Heart left ventricle (tissue), 13 donors: ENCODE results near the gene DDIT4.

Experiments used
- POLR2A ChIP-seq, 2 donors: fragments of 450-650 bp; IDR thresholded peaks; one replicate each; pipeline ENCODE4 v1.6.1; 2017; ENCODE audit warnings: antibody characterized with exemption in 2 of 2, mild to moderate bottlenecking in 2 of 2, moderate library complexity in 2 of 2
- TF ChIP-seq, protein P1 (sequence below), 12 donors: fragments of 200-600 bp; sonication (generic) in 4 of 12; IDR thresholded peaks; one replicate each; pipeline versions ENCODE4 v1.5.0 to v1.8.0; 2018 to 2022; ENCODE audit warnings: antibody characterized with exemption in 12 of 12, mild to moderate bottlenecking in 5 of 12
- donor health status: ischemic (EF 13 %, LVEDD 7.1; RV severe dilation, severe dysfunction).
- donor health status: DM: no; HTN: yes; CAD: no.
- donor health status: DM: no; HTN: no; CAD: no.
- donor health status: ischemic (EF 25% LVEDD 6.9; RV normal size, moderate dysfunction).
- donor health status: ischemic (EF 25% LVEDD 5.7; RV mildly dilated, moderate dysfunction).
- donor health status: ischemic (EF 35%, LVEDD 5.7; RV mildly dilated, moderate dysfunction).
- donor health status: nonischemic (EF 11% LVEDD 7.7; RV severe dilation, severe dysfunction).
- donor health status: DM: yes; HTN: yes; CAD: no.
- donor health status: PGD.
- donor health status: ischemic (EF 29% LVEDD 5.4; RV normal size, mild dysfunction).
- donor health status: nonischemic (EF 23%, LVEDD 6.1; RV moderate dilation, normal function).

DNA sequence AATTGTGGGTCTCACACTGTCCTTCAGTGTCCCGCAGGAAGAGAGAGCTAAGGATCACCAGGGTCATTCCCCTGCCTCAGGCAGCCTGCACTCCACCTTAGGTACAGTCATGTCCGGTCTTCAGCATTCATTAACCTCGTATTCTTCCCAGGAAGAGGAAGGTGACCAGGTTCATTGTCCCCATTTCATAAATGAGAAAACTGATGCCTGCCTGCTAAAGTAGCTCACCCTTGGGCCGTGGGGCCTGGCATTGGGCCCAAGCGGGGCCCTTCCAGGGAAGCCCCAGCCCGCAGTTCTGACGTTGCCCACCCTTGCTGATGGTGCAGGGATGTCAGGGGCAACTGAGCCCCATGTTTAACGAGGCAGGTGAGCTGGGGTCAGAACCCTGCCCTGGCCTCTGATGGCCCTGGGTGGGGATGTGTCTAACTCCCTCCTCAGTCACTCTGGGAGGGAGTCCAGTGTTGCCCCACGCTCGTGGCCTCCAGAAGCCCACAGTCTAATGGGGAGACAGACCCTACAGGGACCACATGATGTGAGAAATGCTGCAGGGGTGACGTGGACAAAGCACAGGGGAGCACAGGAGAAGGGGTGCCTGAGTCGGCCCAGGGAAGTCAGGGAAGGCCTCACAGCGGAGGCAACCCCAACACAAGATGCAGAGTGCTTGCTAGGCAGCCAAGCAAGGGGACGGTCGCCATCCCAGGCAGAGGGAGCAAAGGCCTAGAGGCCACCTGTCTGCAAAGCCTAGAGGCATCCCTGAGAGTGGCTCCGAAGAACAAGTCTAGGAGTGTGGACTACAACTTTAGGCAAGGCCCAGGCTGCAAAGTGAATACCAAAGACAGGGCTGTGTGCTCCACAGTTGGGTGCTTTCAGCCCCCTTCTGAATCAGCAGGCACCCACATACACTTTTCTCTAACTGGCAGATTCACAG is 25.1 kb downstream of the DDIT4 start:
- TF ChIP-seq, protein P1, sequence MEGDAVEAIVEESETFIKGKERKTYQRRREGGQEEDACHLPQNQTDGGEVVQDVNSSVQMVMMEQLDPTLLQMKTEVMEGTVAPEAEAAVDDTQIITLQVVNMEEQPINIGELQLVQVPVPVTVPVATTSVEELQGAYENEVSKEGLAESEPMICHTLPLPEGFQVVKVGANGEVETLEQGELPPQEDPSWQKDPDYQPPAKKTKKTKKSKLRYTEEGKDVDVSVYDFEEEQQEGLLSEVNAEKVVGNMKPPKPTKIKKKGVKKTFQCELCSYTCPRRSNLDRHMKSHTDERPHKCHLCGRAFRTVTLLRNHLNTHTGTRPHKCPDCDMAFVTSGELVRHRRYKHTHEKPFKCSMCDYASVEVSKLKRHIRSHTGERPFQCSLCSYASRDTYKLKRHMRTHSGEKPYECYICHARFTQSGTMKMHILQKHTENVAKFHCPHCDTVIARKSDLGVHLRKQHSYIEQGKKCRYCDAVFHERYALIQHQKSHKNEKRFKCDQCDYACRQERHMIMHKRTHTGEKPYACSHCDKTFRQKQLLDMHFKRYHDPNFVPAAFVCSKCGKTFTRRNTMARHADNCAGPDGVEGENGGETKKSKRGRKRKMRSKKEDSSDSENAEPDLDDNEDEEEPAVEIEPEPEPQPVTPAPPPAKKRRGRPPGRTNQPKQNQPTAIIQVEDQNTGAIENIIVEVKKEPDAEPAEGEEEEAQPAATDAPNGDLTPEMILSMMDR (IDR thresholded peaks at IDR 0.05) = no peak
- no peak for TF ChIP-seq POLR2A (IDR thresholded peaks at IDR 0.05)
